GM10266 (cell line): ENCODE data around the gene CIAO2B.

Experiments used
- DNase-seq: peaks from one replicate; pipeline ENCODE4 v3.0.0; 2012; ENCODE audit errors: extremely low spot score
- CTCF ChIP-seq: IDR thresholded peaks from 2 replicates; pipeline ENCODE4 v1.5.1; 2012; ENCODE audit warnings: mild to moderate bottlenecking, low read depth; ENCODE audit not compliant: control insufficient read depth, insufficient read depth; ENCODE audit errors: missing control alignments

CIAO2B gene

GRCh38 chr16:66920924-66921680, 13.1 kb downstream of the CIAO2B start:
- no peak for TF ChIP-seq CTCF
- DNase-seq, result no peak

GRCh38 chr16:66920299-66920590, 14.0 kb downstream of the CIAO2B start:
- no peak for DNase-seq
- no peak for TF ChIP-seq CTCF

GRCh38 chr16:66919569-66920298, 14.5 kb downstream of the CIAO2B start:
- TF ChIP-seq CTCF, result no peak
- no peak for DNase-seq

GRCh38 chr16:66918803-66919568, 15.2 kb downstream of the CIAO2B start, which contains the start of gene CDH16:
Gene CDH16, minus strand, starts transcription at chr16:66918885. Its CDS starts 820 bp downstream, at chr16:66918065.
- DNase-seq, result no peak
- no peak for TF ChIP-seq CTCF

- no peak for DNase-seq
- TF ChIP-seq CTCF, result no peak
Measured at GRCh38 chr16:66918355-66918754, 15.8 kb downstream of the CIAO2B start.

- TF ChIP-seq CTCF, result no peak
- no peak for DNase-seq
Measured at GRCh38 chr16:66917741-66918140, 16.5 kb downstream of the CIAO2B start.
